OCI-LY1 (cell line): ENCODE measurements around the gene SPAG9.

Experiments
- H2AFZ ChIP-seq: fragments of 200-600 bp; sonication (generic), shearing (Covaris generic); 2 replicates; pipeline ENCODE4 v1.6.0; 2014; ENCODE audit warnings: antibody characterized with exemption, mild to moderate bottlenecking, low read length
- H3F3A ChIP-seq: fragments of 200-600 bp; sonication (generic), shearing (Covaris generic); 2 replicates; pipeline ENCODE4 v1.6.0; 2014; ENCODE audit warnings: mild to moderate bottlenecking, antibody characterized with exemption, low read length, moderate library complexity; ENCODE audit not compliant: insufficient read depth
- H3K27ac ChIP-seq: fragments of 200-600 bp; sonication (generic); 2 replicates; pipeline ENCODE4 v1.5.1; 2014; ENCODE audit warnings: low read length, mixed run types, mild to moderate bottlenecking, low read depth; ENCODE audit not compliant: poor library complexity, severe bottlenecking
- H3K27me3 ChIP-seq: fragments of 200-600 bp; sonication (generic); 2 replicates; pipeline ENCODE4 v1.6.0; 2014; ENCODE audit warnings: antibody characterized with exemption, mild to moderate bottlenecking, low read length, moderate library complexity; ENCODE audit not compliant: insufficient read depth
- H3K36me3 ChIP-seq: fragments of 200-600 bp; sonication (generic); 2 replicates; pipeline ENCODE4 v1.6.1; 2014; ENCODE audit warnings: mild to moderate bottlenecking, antibody characterized with exemption, low read length, moderate library complexity, mixed read lengths; ENCODE audit not compliant: insufficient read depth
- H3K4me1 ChIP-seq: fragments of 200-600 bp; sonication (generic); 2 replicates; pipeline ENCODE4 v1.5.1; 2014; ENCODE audit warnings: mild to moderate bottlenecking, low read length, moderate library complexity; ENCODE audit not compliant: insufficient read depth, severe bottlenecking
- H3K4me2 ChIP-seq: fragments of 200-600 bp; sonication (generic), shearing (Covaris generic); 2 replicates; pipeline ENCODE4 v1.6.1; 2014; ENCODE audit warnings: low read length
- H3K4me3 ChIP-seq: fragments of 200-600 bp; sonication (generic); 2 replicates; pipeline ENCODE4 v1.5.1; 2014; ENCODE audit warnings: low read length, low read depth, mild to moderate bottlenecking, mixed read lengths; ENCODE audit not compliant: poor library complexity, severe bottlenecking
- H3K79me2 ChIP-seq: fragments of 200-600 bp; shearing (Covaris generic); 2 replicates; pipeline ENCODE4 v1.6.1; 2016; ENCODE audit warnings: mixed run types, low read length, mixed read lengths; ENCODE audit not compliant: insufficient read depth
- H3K9ac ChIP-seq: fragments of 200-600 bp; sonication (generic), shearing (Covaris generic); 2 replicates; pipeline ENCODE4 v1.6.1; 2014; ENCODE audit warnings: mild to moderate bottlenecking, low read length, mixed read lengths
- H3K9me2 ChIP-seq: fragments of 200-600 bp; sonication (generic), shearing (Covaris generic); 2 replicates; pipeline ENCODE4 v1.6.1; 2014; ENCODE audit warnings: low read depth, mild to moderate bottlenecking, low read length, mixed read lengths
- H3K9me3 ChIP-seq: fragments of 200-600 bp; shearing (Covaris generic); 2 replicates; pipeline ENCODE4 v1.6.1; 2014; ENCODE audit warnings: low read length, mixed read lengths
- H4K20me1 ChIP-seq: fragments of 200-600 bp; sonication (generic), shearing (Covaris generic); 2 replicates; pipeline ENCODE4 v1.6.0; 2016; ENCODE audit warnings: mild to moderate bottlenecking, low read length; ENCODE audit not compliant: insufficient read depth
- EZH2 ChIP-seq: fragments of 200-600 bp; sonication (generic), shearing (Covaris generic); IDR thresholded peaks from 2 replicates; pipeline ENCODE4 v1.8.0; 2017; ENCODE audit warnings: borderline replicate concordance, mixed run types, mild to moderate bottlenecking, antibody characterized with exemption, low read length, moderate library complexity, mixed read lengths
- TF ChIP-seq, protein P1 (sequence below): fragments of 200-600 bp; sonication (generic), shearing (Covaris generic); IDR thresholded peaks from 2 replicates; pipeline ENCODE4 v1.5.1; 2017; ENCODE audit warnings: mild to moderate bottlenecking, antibody characterized with exemption, low read length, moderate library complexity, mixed read lengths

The SPAG9 gene

DNA sequence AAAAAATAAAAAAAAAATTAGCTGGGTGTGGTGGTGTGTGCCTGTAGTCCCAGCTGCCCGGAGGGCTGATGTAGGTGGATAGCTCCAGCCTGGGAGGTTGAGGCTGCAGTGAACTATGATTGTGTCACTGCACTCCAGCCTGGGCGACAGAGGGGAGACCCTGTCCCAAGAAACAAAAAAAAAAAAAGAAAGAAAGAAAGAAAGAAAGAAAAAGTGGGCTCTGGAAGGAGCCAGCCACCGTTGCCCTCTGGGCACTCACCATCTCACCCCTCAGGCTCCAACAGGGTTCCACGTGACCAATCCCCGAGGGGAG, 167.2 kb downstream of the SPAG9 start:
- H3K9me3 ChIP-seq, result no peaks in the 10 kb centered on the region
- no peak overlapping the region for H3K9ac ChIP-seq
- no peak overlapping the region for H2AFZ ChIP-seq
- H4K20me1 ChIP-seq, result no peaks in the 10 kb centered on the region
- no peak overlapping the region for H3K4me2 ChIP-seq
- no peak overlapping the region for H3K27ac ChIP-seq
- H3K36me3 ChIP-seq, result no peaks in the 10 kb centered on the region
- H3K4me1 ChIP-seq, result peaks cover 12% of the 10 kb centered on the region
- TF ChIP-seq, protein P1, sequence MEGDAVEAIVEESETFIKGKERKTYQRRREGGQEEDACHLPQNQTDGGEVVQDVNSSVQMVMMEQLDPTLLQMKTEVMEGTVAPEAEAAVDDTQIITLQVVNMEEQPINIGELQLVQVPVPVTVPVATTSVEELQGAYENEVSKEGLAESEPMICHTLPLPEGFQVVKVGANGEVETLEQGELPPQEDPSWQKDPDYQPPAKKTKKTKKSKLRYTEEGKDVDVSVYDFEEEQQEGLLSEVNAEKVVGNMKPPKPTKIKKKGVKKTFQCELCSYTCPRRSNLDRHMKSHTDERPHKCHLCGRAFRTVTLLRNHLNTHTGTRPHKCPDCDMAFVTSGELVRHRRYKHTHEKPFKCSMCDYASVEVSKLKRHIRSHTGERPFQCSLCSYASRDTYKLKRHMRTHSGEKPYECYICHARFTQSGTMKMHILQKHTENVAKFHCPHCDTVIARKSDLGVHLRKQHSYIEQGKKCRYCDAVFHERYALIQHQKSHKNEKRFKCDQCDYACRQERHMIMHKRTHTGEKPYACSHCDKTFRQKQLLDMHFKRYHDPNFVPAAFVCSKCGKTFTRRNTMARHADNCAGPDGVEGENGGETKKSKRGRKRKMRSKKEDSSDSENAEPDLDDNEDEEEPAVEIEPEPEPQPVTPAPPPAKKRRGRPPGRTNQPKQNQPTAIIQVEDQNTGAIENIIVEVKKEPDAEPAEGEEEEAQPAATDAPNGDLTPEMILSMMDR, result no peak
- TF ChIP-seq EZH2, result no peak
- no peaks in the 10 kb centered on the region for H3K9me2 ChIP-seq
- no peaks in the 10 kb centered on the region for H3K79me2 ChIP-seq
- H3K4me3 ChIP-seq, result no peak overlapping the region
- no peaks in the 10 kb centered on the region for H3K27me3 ChIP-seq
- no peaks in the 10 kb centered on the region for H3F3A ChIP-seq

DNA sequence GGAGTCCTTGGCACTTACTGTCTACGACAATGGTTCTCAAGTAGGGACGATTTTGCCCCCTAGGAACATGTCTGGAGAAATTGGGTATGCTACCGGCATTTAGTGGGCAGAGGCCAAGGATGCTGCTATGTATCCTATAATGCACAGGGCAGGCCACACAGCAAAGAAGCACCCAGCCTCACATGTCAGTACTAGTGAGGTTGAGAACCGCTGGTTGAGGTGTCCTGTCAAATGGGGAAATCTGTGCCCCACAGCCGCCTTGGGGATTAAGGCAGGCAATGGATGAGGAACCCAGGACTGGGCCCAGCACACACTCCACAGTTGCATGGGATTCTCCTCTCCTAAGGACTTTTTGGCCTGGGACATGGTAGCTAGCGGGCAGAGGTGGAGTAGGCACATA, 167.8 kb downstream of the SPAG9 start:
- Histone ChIP-seq H3K4me1 (peaks cover 12% of the 10 kb centered on the region), H3K4me2 (no peak overlapping the region), H3F3A (no peaks in the 10 kb centered on the region), H3K9ac (no peak overlapping the region), H4K20me1 (no peaks in the 10 kb centered on the region), H2AFZ (no peak overlapping the region), H3K9me3 (no peaks in the 10 kb centered on the region), H3K4me3 (no peak overlapping the region), H3K9me2 (no peaks in the 10 kb centered on the region), H3K79me2 (no peaks in the 10 kb centered on the region), H3K36me3 (no peaks in the 10 kb centered on the region), H3K27me3 (no peaks in the 10 kb centered on the region), H3K27ac (no peak overlapping the region)
- no peak for TF ChIP-seq EZH2
- TF ChIP-seq, protein P1, result no peak

DNA sequence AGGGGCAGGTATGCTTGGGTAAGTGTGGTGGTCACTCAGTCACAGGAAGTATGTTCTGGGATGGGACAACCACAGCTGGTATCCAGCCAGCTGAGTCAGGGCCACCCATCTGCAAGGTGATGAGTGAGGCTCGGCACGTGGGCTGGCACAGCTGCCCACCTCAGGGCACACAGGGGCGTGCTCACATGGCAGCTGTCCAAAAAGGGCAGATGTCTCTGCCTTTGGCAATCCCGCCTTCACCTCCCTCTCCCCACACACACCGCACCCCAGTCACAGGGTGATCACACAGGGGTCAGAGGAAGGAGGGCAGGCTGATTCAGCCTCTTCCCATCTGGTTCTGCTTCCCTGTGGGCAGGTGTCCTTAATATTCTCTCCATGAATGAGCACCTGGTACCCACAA, 168.7 kb downstream of the SPAG9 start:
- Histone ChIP-seq H4K20me1 (no peaks in the 10 kb centered on the region), H3K36me3 (no peaks in the 10 kb centered on the region), H3K4me1 (peaks cover 12% of the 10 kb centered on the region), H3K27ac (no peak overlapping the region), H3K9me2 (no peaks in the 10 kb centered on the region), H3K4me2 (no peak overlapping the region), H3K27me3 (no peaks in the 10 kb centered on the region), H3K4me3 (no peak overlapping the region), H3F3A (no peaks in the 10 kb centered on the region), H3K79me2 (no peaks in the 10 kb centered on the region), H2AFZ (no peak overlapping the region), H3K9ac (no peak overlapping the region), H3K9me3 (no peaks in the 10 kb centered on the region)
- TF ChIP-seq, protein P1, result no peak
- TF ChIP-seq EZH2, result no peak
